IPS-18c (cell line): ENCODE results near the gene TAF8.
"Not testable (repeated sequence)": the region's sequence is repeated elsewhere in the genome, so short reads cannot be mapped to it uniquely, and the experiment has no call there.

Experiments used
- H3K4me3 ChIP-seq: 2 replicates; pipeline ENCODE4 v1.7.0; 2013; ENCODE audit warnings: low read depth, mild to moderate bottlenecking, low read length, moderate library complexity; ENCODE audit not compliant: insufficient read depth
- H3K9me3 ChIP-seq: one replicate; pipeline ENCODE4 v1.6.1; 2013; ENCODE audit warnings: mild to moderate bottlenecking, low read length, moderate library complexity; ENCODE audit not compliant: control insufficient read depth, insufficient read depth

TAF8 gene

GRCh38 chr6:42050297-42051267 lies at the start of gene TAF8:
Gene TAF8 (plus strand): TSS chr6:42050524. CDS start chr6:42050542, 18 bp downstream.
- peak within 1 kb of the TSS; percentile 79 for H3K4me3 ChIP-seq
- H3K9me3 ChIP-seq, result peaks cover 3% of the 10 kb centered on the region

GRCh38 chr6:42001506-42001905 lies 48.8 kb upstream of the TAF8 start:
- H3K9me3 ChIP-seq, result no peaks in the 10 kb centered on the region

GRCh38 chr6:42003658-42004057 lies 46.7 kb upstream of the TAF8 start:
- H3K9me3 ChIP-seq, result not testable (repeated sequence)

More at GRCh38 chr6:42001506-42001905, 48.8 kb upstream of the TAF8 start:
- H3K4me3 ChIP-seq, result no peak overlapping the region

GRCh38 chr6:42007286-42008137 lies 42.8 kb upstream of the TAF8 start:
- Histone ChIP-seq H3K4me3 (no peak overlapping the region), H3K9me3 (no peaks in the 10 kb centered on the region)

More at GRCh38 chr6:42003658-42004057, 46.7 kb upstream of the TAF8 start:
- not testable (repeated sequence) for H3K4me3 ChIP-seq

- not testable (repeated sequence) for H3K4me3 ChIP-seq, H3K9me3 ChIP-seq
Measured at GRCh38 chr6:42008138-42008528, 42.2 kb upstream of the TAF8 start.

GRCh38 chr6:42009844-42010184 lies 40.5 kb upstream of the TAF8 start:
- Histone ChIP-seq H3K4me3 (no peak overlapping the region), H3K9me3 (no peaks in the 10 kb centered on the region)

- no peaks in the 10 kb centered on the region for H3K9me3 ChIP-seq
- H3K4me3 ChIP-seq, result no peak overlapping the region
Measured at GRCh38 chr6:42010185-42010891, 40.0 kb upstream of the TAF8 start.

GRCh38 chr6:42010909-42011308 lies 39.4 kb upstream of the TAF8 start:
- no peaks in the 10 kb centered on the region for H3K9me3 ChIP-seq
- no peak overlapping the region for H3K4me3 ChIP-seq

- Histone ChIP-seq H3K9me3 (no peaks in the 10 kb centered on the region), H3K4me3 (no peak overlapping the region)
Measured at GRCh38 chr6:42012501-42013133, 37.7 kb upstream of the TAF8 start.

GRCh38 chr6:42013134-42013516 lies 37.2 kb upstream of the TAF8 start:
- no peaks in the 10 kb centered on the region for H3K9me3 ChIP-seq

GRCh38 chr6:42017021-42017643 lies 33.2 kb upstream of the TAF8 start:
- no peak overlapping the region for H3K4me3 ChIP-seq
- no peaks in the 10 kb centered on the region for H3K9me3 ChIP-seq

More at GRCh38 chr6:42013134-42013516, 37.2 kb upstream of the TAF8 start:
- H3K4me3 ChIP-seq, result no peak overlapping the region

- H3K4me3 ChIP-seq, result no peak overlapping the region
- H3K9me3 ChIP-seq, result no peaks in the 10 kb centered on the region
Measured at GRCh38 chr6:42020967-42021366, 29.4 kb upstream of the TAF8 start.

- no peak overlapping the region for H3K4me3 ChIP-seq
- H3K9me3 ChIP-seq, result no peaks in the 10 kb centered on the region
Measured at GRCh38 chr6:42021847-42022754, 28.2 kb upstream of the TAF8 start.

GRCh38 chr6:42022755-42023384 lies 27.5 kb upstream of the TAF8 start:
- H3K4me3 ChIP-seq, result no peak overlapping the region
- H3K9me3 ChIP-seq, result no peaks in the 10 kb centered on the region

- Histone ChIP-seq H3K4me3 (no peak overlapping the region), H3K9me3 (no peaks in the 10 kb centered on the region)
Measured at GRCh38 chr6:42025066-42025844, 25.1 kb upstream of the TAF8 start.
